Thyroid gland (tissue), 4 donors: Measurements from ENCODE around the gene FAM193A. TPM values are rescaled to one million over a fixed set of nuclear protein-coding genes. Genes with fewer than 3 reads are reported as not detected.
A peak's percentile ranks its signal among the peaks of the same experiment; 100 is the strongest.

Experiments
- DNase-seq, 2 donors: peaks; one replicate each; pipeline ENCODE4 v3.0.0-alpha.2; 2019
- H3K27ac ChIP-seq, 3 donors: fragments of 200-600 bp; sonication (generic); 1 replicate in 2 of 3; 2 replicates in 1 of 3; pipeline ENCODE4 v1.5.1; 2016 to 2019; ENCODE audit warnings: mild to moderate bottlenecking in 1 of 3, moderate library complexity in 1 of 3
- H3K27me3 ChIP-seq: fragments of 200-600 bp; sonication (generic); one replicate; pipeline ENCODE4 v1.5.1; 2019
- H3K36me3 ChIP-seq, 2 donors: fragments of 200-600 bp; sonication (generic); one replicate each; pipeline ENCODE4 v1.5.1; 2016 to 2019
- H3K4me1 ChIP-seq, 2 donors: fragments of 200-600 bp; sonication (generic); one replicate each; pipeline ENCODE4 v1.5.1; 2017 to 2019
- H3K4me3 ChIP-seq, 3 donors: fragments of 200-600 bp; sonication (generic); replicated peaks in 1 of 3; 1 replicate in 2 of 3; 2 replicates in 1 of 3; pipeline ENCODE4 v1.5.1; 2016; ENCODE audit warnings: mild to moderate bottlenecking in 1 of 3
- H3K9me3 ChIP-seq: fragments of 200-600 bp; sonication (generic); one replicate; pipeline ENCODE4 v1.5.1; 2017
- CTCF ChIP-seq, 6 experiments: fragments of 200-600 bp in 3 of 6; fragments of 450-650 bp in 3 of 6; sonication (generic) in 3 of 6; IDR thresholded peaks; one replicate each; pipeline ENCODE4 v1.5.1; 2016 to 2019; ENCODE audit warnings: antibody characterized with exemption in 6 of 6, mild to moderate bottlenecking in 2 of 6, inconsistent platforms in 1 of 6, moderate library complexity in 1 of 6
- POLR2A ChIP-seq, 2 donors: fragments of 450-650 bp; IDR thresholded peaks; one replicate each; pipeline ENCODE4 v1.6.1; 2017; ENCODE audit warnings: antibody characterized with exemption in 2 of 2, mild to moderate bottlenecking in 2 of 2, moderate library complexity in 1 of 2
- WGBS, 2 donors: methylation state at CpG; one replicate each; pipeline ENCODE4 v1.1.5; 2017; 5-methylcytosine and 5-hydroxymethylcytosine counted together
- intact Hi-C: fragments of 100-400 bp; cut with DNase I; formaldehyde crosslinking; loops from one replicate; pipeline ENCODE4 v1.15.1; 2023
- total RNA-seq, 4 donors: library from RNA; depleted of rRNA; stranded (reverse); fragments of >200 nt; gene quantifications; one replicate each; pipeline ENCODE4 v1.2.3, GENCODE V29; 2016

The FAM193A gene
- total RNA-seq, 4 donors from 2014 or later: 22.4 to 36.7 (median 30.3) TPM

- Histone ChIP-seq H3K27ac (no peak overlapping the region), H3K9me3 (no peaks in the 10 kb centered on the region), H3K4me3 (no peak overlapping the region), H3K27me3 (no peaks in the 10 kb centered on the region), H3K36me3 (peaks cover 5 to 6% of the 10 kb centered on the region in 2 donors), H3K4me1 (peaks cover 12 to 22% of the 10 kb centered on the region in 2 donors)
- intact Hi-C loops: no loop called here
- TF ChIP-seq POLR2A (IDR thresholded peaks at IDR 0.05): no peak
- no peak for TF ChIP-seq CTCF (IDR thresholded peaks at IDR 0.05)
- 86 to 97% methylated on average over 2 of the region's 2 CpGs for WGBS, 2 donors
- no peak for DNase-seq
Observed at GRCh38 chr4:2666722-2667247, 130.3 kb downstream of the FAM193A start.

- peaks cover 18 to 28% of the 10 kb centered on the region in 2 donors for H3K4me1 ChIP-seq
- DNase-seq: no peak
- no peak overlapping the region for H3K27ac ChIP-seq
- H3K4me3 ChIP-seq: no peak overlapping the region
- TF ChIP-seq POLR2A (IDR thresholded peaks at IDR 0.05) (no peak), CTCF (IDR thresholded peaks at IDR 0.05) (no peak)
- peaks cover 9 to 12% of the 10 kb centered on the region in 2 donors for H3K36me3 ChIP-seq
- no peaks in the 10 kb centered on the region for H3K27me3 ChIP-seq
- intact Hi-C loops: no loop called here
- no peaks in the 10 kb centered on the region for H3K9me3 ChIP-seq
- WGBS, 2 donors: 52 to 72% methylated on average over 2 of the region's 2 CpGs
Observed at GRCh38 chr4:2667428-2667827, 131.0 kb downstream of the FAM193A start.

DNA sequence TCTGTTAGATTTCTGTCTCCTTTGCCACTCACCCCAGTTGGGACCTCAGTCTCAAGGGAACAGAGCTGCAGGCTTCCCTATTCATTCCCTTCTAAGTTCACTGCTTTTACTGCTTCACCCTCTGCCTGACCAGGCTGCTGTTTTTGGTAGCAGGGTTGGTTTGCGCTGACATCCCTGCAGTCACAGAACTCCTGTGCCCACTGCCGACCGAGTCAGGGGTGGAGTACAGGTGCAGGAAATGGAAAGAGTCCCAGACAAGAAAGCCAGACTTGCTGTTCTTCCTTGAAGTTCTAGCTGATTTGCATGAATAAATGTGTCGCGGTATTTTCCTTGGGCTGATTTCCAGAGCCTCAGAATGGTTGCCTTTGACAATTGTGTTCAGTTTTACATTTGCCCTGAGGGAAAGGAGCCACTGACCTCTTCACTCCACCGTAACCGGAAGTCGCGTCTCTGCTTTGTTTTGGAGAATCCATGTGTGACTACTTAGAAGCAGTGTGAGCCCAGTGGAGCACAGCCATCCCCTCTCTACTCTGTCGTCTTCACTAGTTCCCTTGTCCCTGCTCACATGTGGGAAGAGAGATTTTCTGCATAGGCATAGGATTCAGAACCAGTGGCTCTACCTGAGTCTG is 134.9 kb downstream of the FAM193A start:
- intact Hi-C loops: no loop called here
- peak overlapping the region; percentile 44 to 53 (median 48) for H3K27ac ChIP-seq
- TF ChIP-seq CTCF (IDR thresholded peaks at IDR 0.05) (no peak), POLR2A (IDR thresholded peaks at IDR 0.05) (no peak)
- no peaks in the 10 kb centered on the region for H3K9me3 ChIP-seq
- 40 to 41% methylated on average over 10 of the region's 10 CpGs for WGBS, 2 donors
- peak; percentile 79 to 81 for DNase-seq
- H3K4me1 ChIP-seq: peaks cover 18 to 28% of the 10 kb centered on the region in 2 donors
- peaks cover 10% of the 10 kb centered on the region in 2 donors for H3K36me3 ChIP-seq
- no peak overlapping the region for H3K4me3 ChIP-seq
- H3K27me3 ChIP-seq: no peaks in the 10 kb centered on the region

DNA sequence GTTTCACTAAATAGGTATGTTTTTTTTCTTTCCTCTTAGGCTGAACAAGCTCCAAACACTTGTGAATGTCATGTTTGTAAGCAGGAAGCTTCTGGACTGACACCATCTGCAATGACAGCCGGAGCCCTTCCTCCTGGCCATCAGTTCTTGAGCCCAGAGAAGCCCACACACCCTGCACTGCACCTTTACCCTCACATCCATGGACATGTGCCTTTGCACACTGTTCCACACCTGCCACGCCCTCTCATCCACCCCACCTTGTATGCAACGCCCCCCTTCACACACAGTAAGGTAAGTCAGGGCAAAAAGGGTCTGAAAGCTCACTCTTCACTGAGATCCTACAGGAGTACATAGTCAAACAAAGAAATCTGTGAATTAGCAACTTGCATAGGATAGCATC is 135.6 kb downstream of the FAM193A start:
- WGBS, 2 donors: 72 to 78% methylated on average over 3 of the region's 3 CpGs
- Histone ChIP-seq H3K4me3 (no peak overlapping the region), H3K9me3 (no peaks in the 10 kb centered on the region), H3K27me3 (no peaks in the 10 kb centered on the region), H3K27ac (peak overlapping the region; percentile 44 to 53 (median 48)), H3K36me3 (peaks cover 10% of the 10 kb centered on the region in 2 donors), H3K4me1 (peaks cover 18 to 28% of the 10 kb centered on the region in 2 donors)
- no peak for DNase-seq
- intact Hi-C loops: no loop called here
- no peak for TF ChIP-seq CTCF (IDR thresholded peaks at IDR 0.05)
- no peak for TF ChIP-seq POLR2A (IDR thresholded peaks at IDR 0.05)

DNA sequence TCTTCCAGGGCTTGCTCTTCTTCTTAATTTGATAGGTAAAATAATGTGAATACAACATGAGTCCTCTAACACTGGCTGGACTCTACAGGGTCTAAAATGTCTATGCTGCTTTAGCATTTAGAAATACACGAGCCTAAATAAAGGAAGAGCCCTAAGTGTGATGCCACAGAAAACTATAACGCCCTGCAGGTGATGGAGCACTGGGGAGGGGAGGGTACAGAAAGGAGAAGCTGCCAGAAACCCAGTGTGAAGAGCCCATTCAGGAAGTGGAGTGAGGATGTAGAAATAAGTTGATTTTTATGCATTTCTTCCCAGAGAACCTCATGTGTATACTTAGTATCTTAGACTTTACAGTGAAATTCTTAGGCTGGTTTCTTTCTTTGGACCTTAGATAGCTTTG is 136.3 kb downstream of the FAM193A start:
- Histone ChIP-seq H3K9me3 (no peaks in the 10 kb centered on the region), H3K27ac (no peak overlapping the region), H3K4me3 (no peak overlapping the region), H3K4me1 (peaks cover 18 to 28% of the 10 kb centered on the region in 2 donors), H3K36me3 (peaks cover 10% of the 10 kb centered on the region in 2 donors), H3K27me3 (no peaks in the 10 kb centered on the region)
- WGBS, 2 donors: 84% methylated on average over 2 of the region's 2 CpGs
- TF ChIP-seq POLR2A (IDR thresholded peaks at IDR 0.05) (no peak), CTCF (IDR thresholded peaks at IDR 0.05) (no peak)
- intact Hi-C loops: no loop called here
- DNase-seq: no peak
